Vagina (tissue), 2 donors: ENCODE results near the gene LECT2. TPM values are rescaled to one million over a fixed set of nuclear protein-coding genes. Genes with fewer than 3 reads are reported as not detected.

Source experiments
- DNase-seq, 2 donors: peaks; one replicate each; pipeline ENCODE4 v3.0.0-alpha.2; 2017; ENCODE audit errors: extremely low spot score in 2 of 2
- H3K27ac ChIP-seq: fragments of 200-600 bp; sonication (generic); one replicate; pipeline ENCODE4 v1.5.1; 2019
- H3K27me3 ChIP-seq: fragments of 200-600 bp; sonication (generic); one replicate; pipeline ENCODE4 v1.5.1; 2019
- H3K36me3 ChIP-seq, 2 donors: fragments of 200-600 bp; sonication (generic); one replicate each; pipeline ENCODE4 v1.5.1; 2017 to 2019
- H3K4me1 ChIP-seq: fragments of 200-600 bp; sonication (generic); one replicate; pipeline ENCODE4 v1.5.1; 2019
- H3K4me3 ChIP-seq, 2 donors: fragments of 200-600 bp; sonication (generic); 1 replicate in 1 of 2; 2 replicates in 1 of 2; pipeline ENCODE4 v1.5.1; 2016 to 2019
- H3K9me3 ChIP-seq: fragments of 200-600 bp; sonication (generic); one replicate; pipeline ENCODE4 v1.5.1; 2019
- POLR2A ChIP-seq, 2 donors: fragments of 450-650 bp; IDR thresholded peaks; one replicate each; pipeline ENCODE4 v1.6.1; 2017; ENCODE audit warnings: antibody characterized with exemption in 2 of 2, mild to moderate bottlenecking in 2 of 2, moderate library complexity in 2 of 2
- POLR2AphosphoS5 ChIP-seq, 2 donors: sonication (generic); formaldehyde crosslinking; IDR thresholded peaks; one replicate each; pipeline ENCODE4 v1.9.0; 2017; ENCODE audit warnings: antibody characterized with exemption in 2 of 2, mild to moderate bottlenecking in 2 of 2, low read depth in 1 of 2; ENCODE audit not compliant: insufficient read depth in 1 of 2
- intact Hi-C: fragments of 100-400 bp; cut with DNase I; formaldehyde crosslinking; loops from one replicate; pipeline ENCODE4 v1.15.1; 2023
- total RNA-seq: library from RNA; depleted of rRNA; stranded (reverse); fragments of >200 nt; gene quantifications from one replicate; pipeline ENCODE4 v1.2.3, GENCODE V29; 2016
- TF ChIP-seq, protein P1 (sequence below), 3 experiments: fragments of 450-650 bp in 2 of 3; fragments of 200-600 bp in 1 of 3; sonication (generic) in 1 of 3; IDR thresholded peaks; one replicate each; pipeline ENCODE4 v1.5.1; 2017 to 2019; ENCODE audit warnings: antibody characterized with exemption in 3 of 3, mild to moderate bottlenecking in 2 of 3, moderate library complexity in 2 of 3

LECT2 gene
- total RNA-seq, 1 donor from 2014 or later, result not detected

DNA sequence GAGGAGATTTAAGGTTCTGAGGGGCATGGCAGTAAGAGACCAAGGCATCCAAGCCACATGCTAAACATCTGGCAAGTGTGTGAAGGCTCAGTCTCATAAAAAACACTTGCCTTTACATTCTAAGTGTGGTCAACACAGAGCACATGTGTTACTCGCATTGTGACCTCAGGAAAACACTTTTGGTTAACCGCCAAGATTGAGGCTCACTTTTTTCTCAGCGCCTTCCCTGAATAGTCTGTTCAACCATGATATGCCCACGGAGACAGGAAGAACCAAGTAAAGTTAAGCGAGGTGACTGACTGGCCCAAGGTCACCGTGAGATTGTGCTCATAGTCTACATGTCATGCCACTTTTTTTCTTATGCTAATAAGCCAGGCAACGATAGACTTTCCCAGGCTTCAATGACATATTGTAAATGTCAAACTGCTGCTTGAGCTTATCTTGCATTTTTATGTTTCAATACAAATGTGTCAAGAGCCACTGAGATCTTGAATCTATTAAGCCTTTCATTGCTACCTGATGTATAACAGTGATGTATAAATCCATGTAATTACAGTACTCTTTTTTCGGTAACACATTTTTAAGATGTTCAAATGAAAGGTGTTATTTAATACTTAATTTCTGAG, 38.0 kb downstream of the LECT2 start:
- DNase-seq, result no peak
- Histone ChIP-seq H3K36me3 (no peaks in the 10 kb centered on the region), H3K4me1 (peaks cover 3% of the 10 kb centered on the region), H3K4me3 (no peak overlapping the region), H3K27ac (no peak overlapping the region), H3K27me3 (no peaks in the 10 kb centered on the region), H3K9me3 (no peaks in the 10 kb centered on the region)
- intact Hi-C loops, result no loop called here
- TF ChIP-seq, protein P1, sequence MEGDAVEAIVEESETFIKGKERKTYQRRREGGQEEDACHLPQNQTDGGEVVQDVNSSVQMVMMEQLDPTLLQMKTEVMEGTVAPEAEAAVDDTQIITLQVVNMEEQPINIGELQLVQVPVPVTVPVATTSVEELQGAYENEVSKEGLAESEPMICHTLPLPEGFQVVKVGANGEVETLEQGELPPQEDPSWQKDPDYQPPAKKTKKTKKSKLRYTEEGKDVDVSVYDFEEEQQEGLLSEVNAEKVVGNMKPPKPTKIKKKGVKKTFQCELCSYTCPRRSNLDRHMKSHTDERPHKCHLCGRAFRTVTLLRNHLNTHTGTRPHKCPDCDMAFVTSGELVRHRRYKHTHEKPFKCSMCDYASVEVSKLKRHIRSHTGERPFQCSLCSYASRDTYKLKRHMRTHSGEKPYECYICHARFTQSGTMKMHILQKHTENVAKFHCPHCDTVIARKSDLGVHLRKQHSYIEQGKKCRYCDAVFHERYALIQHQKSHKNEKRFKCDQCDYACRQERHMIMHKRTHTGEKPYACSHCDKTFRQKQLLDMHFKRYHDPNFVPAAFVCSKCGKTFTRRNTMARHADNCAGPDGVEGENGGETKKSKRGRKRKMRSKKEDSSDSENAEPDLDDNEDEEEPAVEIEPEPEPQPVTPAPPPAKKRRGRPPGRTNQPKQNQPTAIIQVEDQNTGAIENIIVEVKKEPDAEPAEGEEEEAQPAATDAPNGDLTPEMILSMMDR (IDR thresholded peaks at IDR 0.05), result no peak
- no peak for TF ChIP-seq POLR2A (IDR thresholded peaks at IDR 0.05)
- no peak for TF ChIP-seq POLR2AphosphoS5 (IDR thresholded peaks at IDR 0.05; ENCODE audit: insufficient read depth in 1 of 2, low read depth in 1 of 2)

DNA sequence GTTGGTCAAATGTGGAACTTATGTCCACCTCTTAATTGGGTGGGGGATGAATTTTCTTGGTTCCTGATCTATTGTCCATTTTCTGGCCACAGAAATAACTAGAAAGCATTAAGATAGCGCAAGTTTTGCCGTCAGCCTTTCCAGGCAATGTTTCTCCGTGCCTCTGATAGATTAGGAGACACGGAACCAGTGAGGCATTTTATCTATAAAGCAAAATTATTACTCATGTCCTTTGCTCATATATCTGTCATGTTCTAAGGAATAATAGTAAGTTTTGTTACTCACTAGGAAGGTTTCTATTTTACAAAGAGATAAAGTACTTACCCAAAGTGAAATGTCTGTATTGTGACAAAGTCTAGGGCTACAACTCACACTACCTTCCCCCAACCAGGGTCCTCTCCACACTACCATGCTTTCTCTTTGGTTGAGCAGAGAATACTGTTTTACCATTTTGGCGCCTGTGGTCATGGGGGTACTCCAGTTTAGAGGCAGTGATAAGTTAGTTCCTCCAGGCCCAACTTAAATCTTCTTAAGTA, 39.2 kb downstream of the LECT2 start:
- no peak overlapping the region for H3K27ac ChIP-seq
- no peaks in the 10 kb centered on the region for H3K9me3 ChIP-seq
- H3K4me3 ChIP-seq, result no peak overlapping the region
- intact Hi-C loops, result no loop called here
- no peaks in the 10 kb centered on the region for H3K4me1 ChIP-seq
- TF ChIP-seq POLR2AphosphoS5 (IDR thresholded peaks at IDR 0.05; ENCODE audit: insufficient read depth in 1 of 2, low read depth in 1 of 2) (no peak), POLR2A (IDR thresholded peaks at IDR 0.05) (no peak)
- TF ChIP-seq, protein P1 (IDR thresholded peaks at IDR 0.05), result no peak
- DNase-seq, result no peak
- no peaks in the 10 kb centered on the region for H3K27me3 ChIP-seq
- H3K36me3 ChIP-seq, result no peaks in the 10 kb centered on the region

GRCh38 chr5:135913713-135914626, 40.8 kb downstream of the LECT2 start:
- no peak for DNase-seq
- Histone ChIP-seq H3K4me3 (no peak overlapping the region), H3K9me3 (no peaks in the 10 kb centered on the region), H3K27me3 (no peaks in the 10 kb centered on the region), H3K4me1 (no peaks in the 10 kb centered on the region), H3K27ac (no peak overlapping the region), H3K36me3 (no peaks in the 10 kb centered on the region)
- no peak for TF ChIP-seq POLR2AphosphoS5 (IDR thresholded peaks at IDR 0.05; ENCODE audit: insufficient read depth in 1 of 2, low read depth in 1 of 2)
- intact Hi-C loops, result no loop called here

GRCh38 chr5:135905144-135905543, 49.6 kb downstream of the LECT2 start:
- no peaks in the 10 kb centered on the region for H3K36me3 ChIP-seq
- no peaks in the 10 kb centered on the region for H3K27me3 ChIP-seq
- no peaks in the 10 kb centered on the region for H3K9me3 ChIP-seq
- intact Hi-C loops, result no loop called here
- DNase-seq, result no peak
- no peaks in the 10 kb centered on the region for H3K4me1 ChIP-seq
- TF ChIP-seq POLR2AphosphoS5 (IDR thresholded peaks at IDR 0.05; ENCODE audit: insufficient read depth in 1 of 2, low read depth in 1 of 2) (no peak), POLR2A (IDR thresholded peaks at IDR 0.05) (no peak)
- TF ChIP-seq, protein P1 (IDR thresholded peaks at IDR 0.05), result no peak
- H3K4me3 ChIP-seq, result no peak overlapping the region
- H3K27ac ChIP-seq, result no peak overlapping the region

- Histone ChIP-seq H3K27ac (no peak overlapping the region), H3K4me1 (no peaks in the 10 kb centered on the region), H3K4me3 (no peak overlapping the region), H3K9me3 (no peaks in the 10 kb centered on the region), H3K36me3 (no peaks in the 10 kb centered on the region), H3K27me3 (no peaks in the 10 kb centered on the region)
- no peak for DNase-seq
- TF ChIP-seq POLR2AphosphoS5 (IDR thresholded peaks at IDR 0.05; ENCODE audit: insufficient read depth in 1 of 2, low read depth in 1 of 2), result no peak
- TF ChIP-seq, protein P1 (IDR thresholded peaks at IDR 0.05), result no peak
- no peak for TF ChIP-seq POLR2A (IDR thresholded peaks at IDR 0.05)
- intact Hi-C loops, result no loop called here
Measured at GRCh38 chr5:135901633-135902032, 53.1 kb downstream of the LECT2 start.
